DMS114 treated with DMSO at 0.1 percent for 48 hours (cell line): Measurements from ENCODE around the gene ANGPTL7.

Experiments
- DNase-seq: peaks from one replicate; lab custom pipeline; 2025; ENCODE audit not compliant: unreplicated experiment; lab: John Stamatoyannopoulos, UW

The ANGPTL7 gene

GRCh38 chr1:11204396-11205190 lies 15.4 kb downstream of the ANGPTL7 start:
- DNase-seq = no peak

- no peak for DNase-seq
Observed at GRCh38 chr1:11207898-11208611, 18.9 kb downstream of the ANGPTL7 start.

- no peak for DNase-seq
Observed at GRCh38 chr1:11211461-11211860, 22.3 kb downstream of the ANGPTL7 start.

GRCh38 chr1:11211925-11212587 lies 22.9 kb downstream of the ANGPTL7 start:
- DNase-seq = no peak

- DNase-seq = no peak
Observed at GRCh38 chr1:11214698-11215380, 25.7 kb downstream of the ANGPTL7 start.

GRCh38 chr1:11215381-11216005 lies 26.3 kb downstream of the ANGPTL7 start:
- DNase-seq = no peak

- DNase-seq = no peak
Observed at GRCh38 chr1:11216074-11216473, 26.9 kb downstream of the ANGPTL7 start.

GRCh38 chr1:11227106-11228077 lies 38.2 kb downstream of the ANGPTL7 start:
- DNase-seq = no peak

- no peak for DNase-seq
Observed at GRCh38 chr1:11229203-11229602, 40.0 kb downstream of the ANGPTL7 start.

- DNase-seq = no peak
Observed at GRCh38 chr1:11233208-11233607, 44.1 kb downstream of the ANGPTL7 start.

GRCh38 chr1:11237356-11237755 lies 48.2 kb downstream of the ANGPTL7 start:
- no peak for DNase-seq

GRCh38 chr1:11238311-11238710 lies 49.2 kb downstream of the ANGPTL7 start:
- DNase-seq = no peak

- DNase-seq = no peak
Observed at GRCh38 chr1:11245248-11245647, 56.1 kb downstream of the ANGPTL7 start.
